CD4-positive, alpha-beta T cell (primary cell): ENCODE results near the gene DHX32. TPM values are rescaled to one million over a fixed set of nuclear protein-coding genes. Genes with fewer than 3 reads are reported as not detected.

Experiments used
- ATAC-seq: fragments of 200-7000 bp; cut with Tn5 transposase; one replicate; pipeline ENCODE4 v1.10.0; 2022; ENCODE audit warnings: mild to moderate bottlenecking; ENCODE audit not compliant: poor library complexity
- CTCF ChIA-PET: fragments of 350-600 bp; sonication (Branson Sonifier 250); formaldehyde crosslinking; loops from one replicate; lab custom pipeline; 2021; ENCODE audit warnings: antibody characterized with exemption, inconsistent platforms; lab: Charles Lee
- POLR2A ChIA-PET: fragments of 350-600 bp; sonication (Branson Sonifier 250); formaldehyde crosslinking; loops from one replicate; lab custom pipeline; 2021; ENCODE audit warnings: antibody characterized with exemption, inconsistent platforms; lab: Charles Lee
- DNase-seq, 14 experiments: peaks; one replicate each; pipeline ENCODE4 v3.0.0-alpha.2; 2013 to 2020; ENCODE audit warnings: mixed read lengths in 2 of 14
- H3K27ac ChIP-seq, 2 donors: one replicate each; pipeline versions ENCODE4 v1.5.1 to v1.7.0; 2013; ENCODE audit warnings: low read length in 2 of 2, low read depth in 1 of 2, mild to moderate bottlenecking in 1 of 2
- H3K27me3 ChIP-seq, 2 experiments: 1 replicate in 1 of 2; 2 replicates in 1 of 2; pipeline versions ENCODE4 v1.6.1 to v1.7.0; 2013; ENCODE audit warnings: low read length in 2 of 2, control low read depth in 1 of 2, mild to moderate bottlenecking in 1 of 2, moderate library complexity in 1 of 2; ENCODE audit not compliant: insufficient read depth in 2 of 2, control insufficient read depth in 1 of 2
- H3K36me3 ChIP-seq: one replicate; pipeline ENCODE4 v1.6.1; 2013; ENCODE audit warnings: low read length, control low read depth; ENCODE audit not compliant: insufficient read depth
- H3K4me1 ChIP-seq: one replicate; pipeline ENCODE4 v1.6.1; 2013; ENCODE audit warnings: low read length, control low read depth; ENCODE audit not compliant: insufficient read depth
- H3K4me3 ChIP-seq: one replicate; pipeline ENCODE4 v1.5.1; 2013; ENCODE audit warnings: mild to moderate bottlenecking, low read length, moderate library complexity
- H3K9me3 ChIP-seq, 2 experiments: 1 replicate in 1 of 2; 2 replicates in 1 of 2; pipeline versions ENCODE4 v1.6.1 to v1.7.0; 2013; ENCODE audit warnings: low read length in 2 of 2, mild to moderate bottlenecking in 2 of 2, control low read depth in 1 of 2, moderate library complexity in 1 of 2; ENCODE audit not compliant: control insufficient read depth in 1 of 2, insufficient read depth in 1 of 2
- H3K27ac Mint-ChIP-seq: one replicate; pipeline ENCODE4 v1.8.0; 2020; ENCODE audit warnings: mixed read lengths
- H3K27me3 Mint-ChIP-seq: one replicate; pipeline ENCODE4 v1.8.0; 2021; ENCODE audit warnings: mixed read lengths
- H3K36me3 Mint-ChIP-seq: one replicate; pipeline ENCODE4 v1.8.0; 2021; ENCODE audit warnings: low read depth, mixed read lengths
- H3K4me1 Mint-ChIP-seq: one replicate; pipeline ENCODE4 v1.8.0; 2021; ENCODE audit warnings: low read depth, mixed read lengths
- H3K4me3 Mint-ChIP-seq: one replicate; pipeline ENCODE4 v1.8.0; 2020; ENCODE audit warnings: mild to moderate bottlenecking, mixed read lengths
- H3K9me3 Mint-ChIP-seq: one replicate; pipeline ENCODE4 v1.8.0; 2020; ENCODE audit warnings: mixed read lengths
- CTCF ChIP-seq: fragments of 200-600 bp; IDR thresholded peaks from one replicate; pipeline ENCODE4 v1.8.0; 2022; ENCODE audit warnings: antibody characterized with exemption, mild to moderate bottlenecking
- intact Hi-C, 2 experiments: fragments of 100-400 bp; cut with DNase I in 1 of 2; cut with micrococcal nuclease in 1 of 2; formaldehyde crosslinking; loops; one replicate each; pipeline versions ENCODE4 v1.15.1 to v1.9.0; 2023 to 2025; cut with DNase I, micrococcal nuclease
- microRNA-seq: library from miRNA; unstranded; fragments of <30 nt; microRNA quantifications from one replicate; pipeline ENCODE4 v1.2.0, GENCODE V29; 2021; ENCODE audit warnings: borderline microRNAs expressed, borderline replicate concordance
- total RNA-seq, 174 experiments: library from RNA in 2 of 174; stranded (reverse) in 2 of 174; gene quantifications; one replicate each; pipeline ENCODE4 v1.2.3 and lab custom pipeline; 2021 to 2026

Gene DHX32
- total RNA-seq, 2 experiments from 2014 or later = 1.3 to 1.7 TPM

- H3K27me3 Mint-ChIP-seq = no peaks in the 10 kb centered on the region
- Histone ChIP-seq H3K27me3 (no peaks in the 10 kb centered on the region), H3K4me1 (peaks cover 19% of the 10 kb centered on the region), H3K9me3 (no peaks in the 10 kb centered on the region), H3K27ac (peak overlapping the region in 1 of 2 donors; percentile 2), H3K4me3 (no peak overlapping the region), H3K36me3 (peaks cover 11% of the 10 kb centered on the region)
- DNase-seq (peak in 1 of 14 experiments; percentile 11), ATAC-seq (no peak)
- ChIA-PET POLR2A (interaction anchor here (0.6 to 1.5 kb wide), 2 partner anchors 35 to 69 kb away, joined by 3 to 6 read pairs; partner anchors contain the start of genes BCCIP, EDRF1 and UROS), CTCF (no interaction called here)
- peaks cover 19% of the 10 kb centered on the region for H3K4me1 Mint-ChIP-seq
- no peaks in the 10 kb centered on the region for H3K9me3 Mint-ChIP-seq
- H3K36me3 Mint-ChIP-seq = peaks cover 48% of the 10 kb centered on the region
- peak overlapping the region; percentile 44 for H3K27ac Mint-ChIP-seq
- H3K4me3 Mint-ChIP-seq = no peak overlapping the region
- no peak for TF ChIP-seq CTCF
- intact Hi-C loops = no loop called here
Observed at GRCh38 chr10:125788156-125789034, 92.7 kb downstream of the DHX32 start.

Small RNAs within 50 kb of the gene (microRNA-seq; reads per million reads assigned to microRNA genes)
- gene MIR4484 = 0.81 reads per million

Other genes starting within 250 kb of the DHX32 start
- gene TEX36, start 198.1 kb downstream of the DHX32 start, total RNA-seq = not detected
- 10 to 100 TPM; 39.0 to 39.8 TPM for gene EDRF1, start 161.6 kb downstream of the DHX32 start, total RNA-seq
- gene MMP21, start 105.5 kb downstream of the DHX32 start, total RNA-seq = under 1 TPM; 0.16 to 0.34 TPM
- 10 to 100 TPM; 18.2 to 18.6 TPM for gene UROS, start 58.0 kb downstream of the DHX32 start, total RNA-seq
- 10 to 100 TPM; 31.2 to 32.7 TPM for gene BCCIP, start 57.7 kb downstream of the DHX32 start, total RNA-seq
- under 1 TPM in 1 of 2 experiments, not detected in 1; 0.25 TPM for gene FANK1, start 15.3 kb upstream of the DHX32 start, total RNA-seq